HG03103 (cell line): ENCODE results near the gene HELT.

Source experiments
- ATAC-seq: cut with Tn5 transposase; IDR thresholded peaks from one replicate; pipeline ENCODE4 v1.9.1; 2021; ENCODE audit warnings: low read depth; ENCODE audit not compliant: unreplicated experiment

The HELT gene

DNA sequence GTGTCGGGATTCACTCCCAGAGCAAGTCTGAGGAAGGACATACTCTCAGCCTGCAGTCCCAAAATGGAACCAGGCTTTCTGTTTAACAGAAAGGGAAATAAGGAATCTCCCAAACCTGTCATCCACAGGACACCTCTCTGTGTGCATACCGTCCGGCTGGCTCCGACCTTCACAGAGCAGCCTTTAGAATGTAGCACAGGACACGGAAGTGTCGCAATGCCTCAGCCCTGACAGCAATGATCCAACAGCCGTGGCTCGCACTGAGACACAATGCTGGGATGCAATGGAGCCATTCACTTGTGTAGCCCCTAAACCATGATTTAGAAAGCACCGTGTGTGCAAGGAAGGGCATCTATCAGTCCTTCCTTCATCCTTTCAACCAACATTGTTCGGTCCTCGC is 15.5 kb upstream of the HELT start:
- no peak for ATAC-seq

DNA sequence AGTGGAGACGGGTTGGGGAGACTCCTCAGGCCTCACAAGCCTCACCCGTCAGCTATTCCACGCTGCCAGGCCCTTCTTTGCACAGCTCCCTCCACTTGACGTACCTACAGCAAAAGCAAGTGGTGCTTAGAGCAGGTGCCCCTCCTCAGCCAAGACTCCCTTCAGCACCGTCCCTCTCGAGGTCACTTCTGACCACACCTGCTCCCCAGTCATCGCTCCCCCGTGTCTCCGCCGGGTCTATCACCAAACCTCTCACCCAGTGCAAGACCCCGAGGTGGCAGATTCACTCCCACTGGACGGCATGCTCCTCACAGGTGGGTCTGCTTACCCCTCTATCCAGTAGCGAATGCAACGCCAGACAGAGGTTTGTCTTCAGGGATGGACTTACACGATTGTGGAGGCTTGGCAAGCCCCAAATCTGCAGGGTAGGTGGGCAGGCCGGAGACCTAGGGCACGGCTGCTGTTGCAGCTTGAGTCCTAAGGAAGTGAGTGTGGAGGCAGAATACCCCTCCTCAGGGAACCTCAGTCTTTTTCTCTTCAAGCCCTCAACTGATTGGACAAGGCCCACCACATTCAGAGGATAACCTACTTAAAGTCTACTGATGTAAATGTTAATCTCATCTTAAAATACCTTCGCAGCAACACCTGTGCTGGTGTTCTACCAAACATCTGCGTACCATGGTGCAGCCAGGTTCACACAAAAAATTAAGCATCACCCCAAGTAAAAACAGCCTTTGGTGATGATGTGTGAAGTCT is 14.5 kb upstream of the HELT start:
- ATAC-seq, result no peak

DNA sequence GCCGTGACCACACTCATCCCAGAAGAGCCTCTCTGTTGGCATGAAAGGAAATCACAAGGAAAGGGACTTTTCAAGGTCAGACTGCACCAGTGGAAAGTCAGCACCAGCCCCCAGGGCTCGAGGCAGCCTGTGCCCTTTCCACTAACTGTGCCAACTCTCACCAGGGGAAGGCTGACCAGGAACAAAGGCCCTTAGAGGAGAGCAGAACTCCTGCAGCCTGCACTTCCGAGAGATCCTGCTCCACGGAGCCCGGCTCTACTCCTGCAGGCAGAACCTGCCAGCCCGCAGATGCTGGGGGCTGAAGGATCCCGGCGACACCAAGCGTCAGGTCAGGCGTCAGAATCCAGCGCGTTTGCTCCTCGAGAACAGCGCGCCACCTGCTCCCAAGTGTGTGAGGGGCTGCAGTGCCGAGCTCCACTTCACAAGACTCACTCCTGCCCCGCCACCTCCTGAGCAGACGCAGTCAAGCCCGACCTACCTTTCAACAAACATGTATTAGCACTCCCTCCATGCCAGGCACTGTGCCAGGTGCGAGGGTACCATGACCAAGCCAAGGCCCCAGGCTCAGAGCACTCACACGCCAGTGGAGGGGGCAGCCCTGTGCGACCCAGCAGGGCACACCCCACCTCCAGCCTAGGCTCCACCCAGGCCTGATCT is 13.6 kb upstream of the HELT start:
- peak; percentile 29 for ATAC-seq

DNA sequence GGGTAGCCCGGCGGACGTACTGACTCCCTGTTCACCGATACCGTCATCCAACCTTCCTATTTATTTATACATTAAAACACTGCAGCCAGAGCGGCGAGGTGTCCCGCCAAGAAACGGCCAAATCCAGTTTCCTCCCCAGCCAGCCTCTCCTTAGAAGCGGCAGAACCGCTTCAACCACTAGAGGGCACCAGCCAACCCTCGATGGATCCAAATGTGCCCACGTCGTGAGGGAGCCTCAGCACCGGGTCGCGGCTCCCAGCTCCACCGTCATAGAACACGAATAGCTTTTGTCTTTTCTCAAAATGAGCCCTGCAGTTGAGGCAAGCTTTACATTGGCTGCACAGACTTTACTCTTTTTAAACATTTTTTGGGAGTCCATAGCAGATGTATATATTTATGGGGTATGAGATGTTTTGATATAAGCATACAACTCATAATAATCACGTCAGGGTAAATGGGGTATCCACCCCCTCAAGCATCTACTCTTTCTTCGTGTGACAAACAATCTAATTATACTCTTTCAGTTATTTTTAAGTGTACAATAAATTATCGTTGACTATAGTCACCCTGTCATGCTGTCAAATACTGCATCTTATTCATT is 13.0 kb upstream of the HELT start:
- ATAC-seq, result peak; percentile 92

DNA sequence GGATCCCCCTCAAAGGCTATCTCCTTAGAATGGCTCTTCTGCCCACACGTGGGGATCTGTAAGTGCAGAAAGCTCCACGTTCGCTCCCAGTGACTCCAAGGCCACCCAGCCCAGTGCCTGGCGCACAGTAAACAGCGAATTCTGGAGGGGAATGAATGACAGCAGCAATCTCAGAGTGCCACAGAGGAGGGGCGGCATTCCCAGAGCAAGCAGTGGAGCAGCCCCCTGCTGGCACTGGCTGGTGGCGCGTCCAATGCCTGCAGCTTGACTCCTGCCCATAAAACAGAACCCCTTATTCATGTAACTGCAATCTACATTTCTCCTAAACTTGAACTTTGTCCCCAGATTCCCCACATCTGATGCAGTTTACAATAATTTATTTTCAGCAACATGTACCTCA is 6.9 kb upstream of the HELT start:
- no peak for ATAC-seq

DNA sequence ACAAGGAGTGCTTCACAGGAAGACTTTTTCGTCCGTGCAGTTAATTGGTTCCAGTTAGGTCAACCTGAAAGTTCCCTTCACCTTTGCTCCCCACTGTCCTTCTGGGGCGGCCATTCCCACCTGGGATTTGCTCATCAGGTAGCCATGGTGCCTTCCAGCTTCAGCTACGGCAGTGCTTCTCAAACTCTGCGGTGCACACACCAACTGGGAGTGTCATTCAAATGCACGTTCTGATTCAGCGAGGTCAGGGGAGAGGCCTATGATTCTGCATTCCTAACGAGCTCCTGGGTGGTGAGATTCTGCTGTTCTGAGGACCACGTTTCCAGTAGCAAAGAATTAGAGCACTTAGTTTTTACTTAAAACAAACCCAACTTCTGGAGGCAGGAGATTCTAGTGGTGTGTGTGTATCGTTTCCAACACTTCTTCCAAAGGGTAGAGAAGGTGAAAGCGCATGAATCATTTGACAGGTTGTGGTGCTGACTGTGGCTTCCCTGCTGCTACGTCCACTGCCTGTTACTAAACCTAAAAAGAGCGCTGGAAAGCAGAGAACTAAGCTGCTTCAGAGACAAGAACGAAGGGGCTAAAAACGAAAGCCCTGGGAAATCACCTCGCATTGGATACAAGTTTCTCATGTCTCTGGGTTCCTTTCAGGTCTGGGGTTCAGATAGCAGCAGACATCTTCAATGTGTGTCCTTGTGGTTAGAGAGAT is 4.7 kb upstream of the HELT start:
- ATAC-seq, result no peak

DNA sequence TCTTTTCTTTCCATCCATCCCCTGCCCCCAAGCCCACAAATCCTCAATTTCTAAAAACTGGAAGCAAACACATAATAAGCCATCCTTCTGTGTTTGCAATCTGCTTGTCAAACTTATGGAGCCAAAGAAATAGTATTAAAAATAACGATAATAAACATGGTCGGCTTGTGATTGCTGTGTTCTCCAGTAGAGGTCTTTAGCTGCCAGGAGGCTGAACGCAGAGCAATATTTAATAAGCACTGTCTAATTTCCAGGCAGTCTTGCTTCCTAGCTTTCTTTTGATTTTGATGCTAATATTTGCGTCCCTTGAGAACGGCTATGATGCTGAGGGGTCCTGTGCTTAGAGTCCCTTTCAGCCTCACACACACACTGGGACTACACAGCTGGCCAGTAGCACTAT is 3.2 kb upstream of the HELT start:
- no peak for ATAC-seq

DNA sequence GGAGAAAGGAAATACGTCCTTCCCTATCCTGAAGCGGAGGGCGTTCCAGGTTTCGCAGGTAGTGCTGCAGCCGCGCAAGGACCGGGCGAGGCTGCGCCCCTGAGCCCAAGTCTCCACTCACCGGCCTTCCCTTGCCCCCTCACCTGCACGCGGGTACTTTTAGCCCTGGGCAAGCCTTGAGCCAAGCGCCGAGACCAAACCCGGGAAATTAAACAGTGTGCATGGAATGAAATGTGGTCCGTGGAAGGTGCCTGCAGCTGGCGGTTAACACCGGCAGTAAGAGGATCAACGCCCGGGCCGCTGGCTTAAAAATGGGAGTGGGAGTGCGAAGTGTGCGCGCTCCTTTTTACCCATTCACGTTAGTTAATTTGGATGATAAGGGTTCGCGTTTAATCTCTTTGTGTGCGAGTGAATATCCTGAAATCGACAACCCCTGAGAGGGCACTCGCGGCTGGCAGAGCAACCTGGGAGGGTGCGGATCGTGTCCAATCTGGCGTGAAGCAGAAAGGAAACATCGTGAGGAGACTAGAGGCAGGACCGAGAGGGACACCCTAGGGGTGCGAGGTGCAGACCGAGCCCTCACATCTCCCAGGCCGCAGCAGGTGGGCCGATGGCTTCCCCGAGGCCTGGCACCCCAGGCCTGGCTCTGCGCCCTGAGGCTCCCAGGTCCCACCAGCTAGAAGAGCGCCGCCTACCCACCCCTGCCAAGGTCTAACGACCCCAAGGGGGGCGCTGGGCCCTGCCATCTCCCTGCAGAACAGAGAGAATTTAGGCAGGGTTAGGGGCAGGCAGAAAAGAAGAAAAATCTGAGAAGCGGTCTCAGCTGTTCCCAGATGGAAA is 2.0 kb upstream of the HELT start:
- no peak for ATAC-seq

DNA sequence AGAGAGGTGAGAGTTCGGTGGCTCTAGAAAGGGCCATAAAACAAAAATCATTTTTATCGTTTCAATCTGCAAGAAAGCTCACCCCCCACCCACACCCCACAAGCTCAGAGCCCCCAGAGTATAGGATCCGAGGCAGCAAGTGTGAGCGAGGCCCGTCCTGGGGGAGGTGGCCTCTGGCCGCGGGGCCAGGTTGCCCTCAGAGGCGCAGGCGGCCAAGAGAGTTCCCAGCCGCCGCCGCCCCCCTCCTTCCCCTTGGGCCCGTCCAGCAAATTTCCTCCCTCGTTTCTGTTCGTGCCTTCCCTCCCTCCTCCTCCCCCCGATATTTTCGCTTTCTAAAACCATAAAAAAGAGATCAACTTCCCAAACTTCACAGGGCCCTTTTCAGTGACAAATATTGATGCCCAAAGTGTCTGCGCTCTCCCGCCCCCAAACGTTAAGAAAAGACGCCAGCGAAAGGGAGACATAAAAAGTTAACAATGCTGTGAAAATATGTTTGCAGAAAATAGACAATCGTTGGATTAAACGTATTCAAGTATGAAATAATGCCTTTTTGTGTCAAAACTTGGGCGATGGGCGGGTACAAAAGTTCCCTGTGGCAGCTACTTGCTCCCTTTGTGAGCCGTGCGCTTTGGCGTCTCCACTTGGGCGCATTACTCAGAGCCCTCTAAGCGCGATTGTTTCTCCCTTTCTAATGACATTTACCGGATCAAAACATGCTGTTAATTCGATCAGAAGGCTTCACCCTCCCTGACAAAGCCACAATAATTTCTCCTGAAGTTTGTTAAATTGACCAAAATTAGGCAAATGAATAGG is 1.1 kb upstream of the HELT start:
- ATAC-seq, result no peak

DNA sequence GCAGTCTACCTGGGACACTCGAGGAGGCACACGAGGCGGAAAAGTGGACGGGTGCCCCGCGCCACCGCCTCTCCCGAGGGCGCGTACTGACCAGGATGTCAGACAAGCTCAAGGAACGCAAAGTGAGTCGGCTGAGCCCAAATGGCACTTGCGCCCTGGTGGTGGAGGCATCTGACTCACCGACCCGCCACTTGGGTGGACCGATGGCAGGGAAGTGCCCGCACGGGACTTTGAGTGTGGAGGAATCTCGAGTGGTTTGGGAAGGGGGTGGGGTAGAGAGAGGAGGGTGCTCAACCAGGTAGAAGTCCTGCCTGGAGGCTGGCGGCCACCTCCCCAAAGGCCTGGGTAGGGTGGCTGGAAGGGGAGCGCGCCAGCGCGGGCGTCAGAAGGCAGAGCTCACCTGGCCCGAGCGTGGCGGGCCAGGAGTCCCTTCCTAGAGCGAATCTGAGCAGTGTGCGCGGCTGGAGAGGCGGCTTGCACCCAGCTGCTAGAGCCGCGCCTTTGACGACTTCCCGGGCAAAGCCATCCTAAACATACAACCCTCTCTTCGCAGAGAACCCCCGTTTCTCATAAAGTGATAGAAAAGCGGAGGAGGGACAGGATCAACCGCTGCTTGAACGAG is 655 bp downstream of the HELT start:
- no peak for ATAC-seq

DNA sequence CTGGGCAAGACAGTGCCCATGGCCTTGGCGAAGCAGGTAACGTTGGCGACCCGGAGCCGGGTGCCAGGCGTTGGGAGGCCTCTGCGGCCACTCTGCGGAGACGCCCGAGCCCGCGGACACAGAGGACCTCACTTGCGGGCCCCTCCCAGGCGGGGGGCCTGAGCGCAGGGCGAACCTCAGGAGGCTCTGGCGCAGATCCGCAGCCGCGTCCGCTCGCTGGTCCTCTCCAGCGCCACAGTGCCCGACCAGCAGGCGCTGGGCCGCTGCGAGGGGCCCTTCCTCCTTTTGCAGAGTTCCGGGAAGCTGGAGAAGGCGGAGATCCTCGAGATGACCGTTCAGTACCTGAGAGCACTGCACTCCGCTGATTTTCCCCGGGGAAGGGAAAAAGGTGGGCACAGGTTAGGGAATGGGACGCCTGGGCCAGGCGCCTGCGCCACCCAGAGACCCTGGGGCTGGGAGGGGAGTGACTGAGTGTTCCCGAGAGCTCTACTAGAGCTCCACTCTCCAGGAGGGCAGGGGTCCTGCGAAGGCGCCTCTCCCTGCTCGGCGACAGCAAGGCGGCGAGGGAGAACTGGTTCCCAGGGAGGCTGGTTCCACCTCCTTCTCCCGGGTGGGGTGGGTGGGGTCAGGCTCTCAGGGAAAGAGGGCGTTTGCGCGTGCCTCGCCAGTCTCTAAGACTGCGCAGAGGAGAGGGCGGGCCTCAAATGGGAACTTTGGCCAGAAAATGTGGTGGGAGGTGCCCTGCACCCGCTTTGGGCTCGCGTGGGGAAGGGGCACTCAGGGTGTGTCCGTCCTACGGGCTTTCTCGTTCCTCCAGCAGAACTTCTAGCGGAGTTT is 1.4 kb downstream of the HELT start:
- no peak for ATAC-seq

DNA sequence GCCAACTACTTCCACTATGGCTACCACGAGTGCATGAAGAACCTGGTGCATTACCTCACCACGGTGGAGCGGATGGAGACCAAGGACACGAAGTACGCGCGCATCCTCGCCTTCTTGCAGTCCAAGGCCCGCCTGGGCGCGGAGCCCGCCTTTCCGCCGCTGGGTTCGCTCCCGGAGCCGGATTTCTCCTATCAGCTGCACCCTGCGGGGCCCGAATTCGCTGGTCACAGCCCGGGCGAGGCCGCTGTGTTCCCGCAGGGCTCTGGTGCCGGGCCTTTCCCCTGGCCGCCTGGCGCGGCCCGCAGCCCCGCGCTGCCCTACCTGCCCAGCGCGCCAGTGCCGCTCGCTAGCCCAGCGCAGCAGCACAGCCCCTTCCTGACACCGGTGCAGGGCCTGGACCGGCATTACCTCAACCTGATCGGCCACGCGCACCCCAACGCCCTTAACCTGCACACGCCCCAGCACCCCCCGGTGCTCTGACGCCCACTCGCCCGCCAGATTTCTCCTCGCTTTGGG is 2.1 kb downstream of the HELT start:
- no peak for ATAC-seq

DNA sequence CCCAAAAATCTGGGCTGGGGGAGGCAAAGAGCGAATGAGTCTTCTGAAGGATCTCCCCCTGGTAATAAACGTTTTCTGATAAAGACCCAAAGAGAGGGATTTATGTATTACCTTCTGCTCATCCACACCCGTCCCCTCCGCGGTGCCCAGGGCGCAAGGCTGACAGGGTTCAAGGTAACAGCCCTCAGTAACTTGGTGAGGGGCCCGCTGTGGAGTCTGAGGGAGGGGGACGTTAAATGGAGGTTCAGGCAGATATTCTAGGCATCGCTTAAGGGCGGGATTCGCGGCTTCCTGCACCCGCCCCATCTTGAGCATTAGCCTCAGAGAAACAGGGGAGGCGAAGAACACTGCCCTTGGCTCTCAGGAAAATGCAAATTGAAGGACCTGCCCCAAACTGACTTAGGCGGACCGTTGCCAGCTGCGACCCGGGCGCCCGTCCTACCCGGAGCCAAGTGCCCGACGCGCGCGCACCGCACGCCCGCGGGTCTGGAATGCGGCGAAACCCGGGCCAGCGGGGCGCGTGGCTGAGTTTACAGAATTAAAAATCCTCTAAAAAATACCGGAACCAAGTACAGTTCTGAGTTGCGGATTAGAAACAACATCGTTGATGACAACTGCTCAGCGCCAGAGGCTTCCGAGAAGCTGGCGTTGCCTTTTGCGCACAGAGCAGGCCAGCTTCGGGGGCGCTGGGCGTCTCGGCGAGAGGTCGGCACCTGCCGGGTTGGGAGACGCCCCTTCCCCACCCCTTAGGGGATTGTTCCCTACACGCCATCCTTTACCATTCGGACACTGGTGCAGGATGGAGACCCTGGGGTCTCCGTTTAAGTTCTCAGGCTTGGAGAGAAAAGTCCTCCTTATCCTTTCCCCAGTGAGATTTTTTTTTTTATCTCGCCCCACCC is 2.8 kb downstream of the HELT start:
- no peak for ATAC-seq

DNA sequence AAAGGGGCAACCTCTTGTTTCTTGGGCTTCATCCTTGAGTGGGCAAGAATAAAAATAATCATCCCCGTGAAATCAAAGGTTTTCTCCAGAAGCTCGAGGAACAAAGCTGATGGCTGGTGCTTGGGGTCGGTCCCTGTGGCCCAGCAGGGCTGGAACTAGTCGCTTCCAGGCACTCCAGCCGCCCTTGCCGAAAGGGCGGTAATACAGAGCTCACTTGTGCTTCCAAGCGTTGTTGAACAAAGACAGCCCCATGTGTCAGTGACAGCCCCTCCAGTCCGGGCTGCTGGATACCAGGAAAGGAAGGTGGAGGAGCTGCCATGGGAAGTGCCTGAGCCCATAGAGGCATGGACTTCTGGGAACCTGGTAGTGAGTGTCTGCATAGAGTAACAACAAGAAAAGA is 5.2 kb downstream of the HELT start:
- ATAC-seq, result no peak

DNA sequence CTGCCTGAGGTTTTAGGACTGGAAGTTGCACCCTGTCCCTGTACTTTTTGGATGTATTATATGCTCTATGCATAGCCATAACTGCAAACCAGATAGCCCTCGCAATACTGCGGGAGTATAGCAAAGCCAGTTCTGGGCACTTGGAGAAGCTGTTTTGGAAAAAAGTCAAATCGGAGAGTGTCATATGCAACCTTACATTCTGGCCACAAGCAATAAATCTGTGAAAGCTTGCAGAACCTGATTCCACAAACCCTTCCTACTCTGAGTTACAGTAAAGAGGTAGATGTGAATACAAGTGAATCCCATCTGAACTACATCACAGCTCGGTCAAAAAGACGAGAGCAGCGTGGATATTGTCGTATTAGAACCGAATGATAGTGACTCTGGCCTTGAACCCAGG is 10.3 kb downstream of the HELT start:
- ATAC-seq, result no peak

DNA sequence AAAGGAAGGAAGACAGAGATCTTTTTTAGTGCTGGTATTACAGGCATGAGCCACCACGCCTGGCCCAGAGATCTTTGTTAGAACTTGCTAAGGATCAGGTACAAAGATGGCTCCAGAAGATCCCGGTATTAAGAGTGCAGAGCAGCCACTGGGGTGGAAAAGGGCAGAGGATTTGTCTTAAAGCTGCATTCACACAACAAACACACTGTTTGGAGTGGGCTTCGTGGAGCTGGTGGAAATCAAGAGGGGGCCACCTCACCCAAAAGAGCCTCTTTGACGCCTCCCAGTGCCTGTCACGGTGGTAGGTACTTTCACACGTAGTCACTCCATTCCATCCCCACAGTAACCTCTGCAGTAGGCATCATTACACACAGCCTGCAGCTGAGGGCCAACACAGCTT is 13.3 kb downstream of the HELT start:
- no peak for ATAC-seq

DNA sequence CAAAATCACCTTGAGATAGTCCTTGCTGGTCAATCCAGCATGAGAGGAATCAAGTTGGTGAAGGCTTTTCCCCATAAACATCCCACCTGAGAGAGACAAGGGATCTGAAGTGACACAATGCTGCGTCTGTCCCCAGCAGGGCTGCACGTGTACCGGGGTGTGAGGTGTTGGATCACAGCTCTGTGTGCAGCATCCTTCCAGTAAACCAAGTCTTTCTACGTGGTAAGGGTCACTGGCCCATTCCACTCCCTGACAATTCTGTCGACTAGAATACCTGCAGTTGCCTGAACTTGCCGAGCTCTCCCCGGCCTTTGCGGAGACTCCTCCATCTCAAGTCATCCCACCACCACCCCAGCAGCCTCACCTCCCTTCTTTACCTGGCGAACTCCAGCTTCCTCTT is 14.8 kb downstream of the HELT start:
- ATAC-seq, result no peak
